Measurements from ENCODE around the gene CCDC175.

DNA sequence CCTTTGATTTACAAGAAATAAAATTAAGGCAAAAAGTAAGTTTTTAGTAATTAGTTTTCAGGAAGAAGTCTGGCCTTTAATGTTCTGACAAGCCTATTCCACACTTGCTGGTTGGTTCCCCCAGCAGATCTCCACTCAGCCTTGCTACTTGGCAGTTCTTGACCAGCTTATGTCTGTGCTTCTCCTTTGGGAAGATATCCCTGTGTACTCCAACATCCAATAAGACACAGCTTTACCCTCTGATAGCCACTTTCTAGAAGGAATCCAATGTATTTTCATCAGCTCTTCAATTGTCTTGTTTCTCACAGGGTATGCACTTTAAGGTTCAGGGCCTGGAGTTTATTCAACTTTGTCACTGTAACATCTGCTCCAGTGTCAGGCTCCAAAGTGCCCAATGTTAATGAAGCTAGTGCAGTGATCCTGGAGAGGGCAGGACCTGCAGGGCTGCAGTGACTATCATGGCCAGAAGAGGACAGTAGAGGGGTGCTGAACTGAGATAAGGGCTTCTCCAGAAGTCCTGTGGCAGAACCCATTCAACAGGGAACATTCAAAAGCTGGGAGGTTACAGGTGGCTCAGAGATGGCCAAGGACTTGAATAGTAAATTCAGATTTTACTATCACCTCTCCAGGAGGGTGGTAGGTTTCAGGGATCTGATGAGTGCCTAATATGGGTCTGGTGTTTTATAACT is 69.4 kb downstream of the CCDC175 start:
- TF ChIP-seq, protein P1, sequence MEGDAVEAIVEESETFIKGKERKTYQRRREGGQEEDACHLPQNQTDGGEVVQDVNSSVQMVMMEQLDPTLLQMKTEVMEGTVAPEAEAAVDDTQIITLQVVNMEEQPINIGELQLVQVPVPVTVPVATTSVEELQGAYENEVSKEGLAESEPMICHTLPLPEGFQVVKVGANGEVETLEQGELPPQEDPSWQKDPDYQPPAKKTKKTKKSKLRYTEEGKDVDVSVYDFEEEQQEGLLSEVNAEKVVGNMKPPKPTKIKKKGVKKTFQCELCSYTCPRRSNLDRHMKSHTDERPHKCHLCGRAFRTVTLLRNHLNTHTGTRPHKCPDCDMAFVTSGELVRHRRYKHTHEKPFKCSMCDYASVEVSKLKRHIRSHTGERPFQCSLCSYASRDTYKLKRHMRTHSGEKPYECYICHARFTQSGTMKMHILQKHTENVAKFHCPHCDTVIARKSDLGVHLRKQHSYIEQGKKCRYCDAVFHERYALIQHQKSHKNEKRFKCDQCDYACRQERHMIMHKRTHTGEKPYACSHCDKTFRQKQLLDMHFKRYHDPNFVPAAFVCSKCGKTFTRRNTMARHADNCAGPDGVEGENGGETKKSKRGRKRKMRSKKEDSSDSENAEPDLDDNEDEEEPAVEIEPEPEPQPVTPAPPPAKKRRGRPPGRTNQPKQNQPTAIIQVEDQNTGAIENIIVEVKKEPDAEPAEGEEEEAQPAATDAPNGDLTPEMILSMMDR (IDR thresholded peaks at IDR 0.05) = peak; percentile 48 to 80 (median 50)
- TF ChIP-seq POLR2A (IDR thresholded peaks at IDR 0.05; ENCODE audit: low read depth) = no peak
- no peak for TF ChIP-seq POLR2AphosphoS5 (IDR thresholded peaks at IDR 0.05)
- TF ChIP-seq EP300 (IDR thresholded peaks at IDR 0.05) = no peak

Data from esophagus muscularis mucosa (tissue), 4 donors.